Measurements from ENCODE around the gene TEC.
"Not testable (repeated sequence)": the region's sequence is repeated elsewhere in the genome, so short reads cannot be mapped to it uniquely, and the experiment has no call there.

Gene TEC

GRCh38 chr4:48203819-48204218, 65.8 kb downstream of the TEC start:
- FAIRE-seq: no peak

DNA sequence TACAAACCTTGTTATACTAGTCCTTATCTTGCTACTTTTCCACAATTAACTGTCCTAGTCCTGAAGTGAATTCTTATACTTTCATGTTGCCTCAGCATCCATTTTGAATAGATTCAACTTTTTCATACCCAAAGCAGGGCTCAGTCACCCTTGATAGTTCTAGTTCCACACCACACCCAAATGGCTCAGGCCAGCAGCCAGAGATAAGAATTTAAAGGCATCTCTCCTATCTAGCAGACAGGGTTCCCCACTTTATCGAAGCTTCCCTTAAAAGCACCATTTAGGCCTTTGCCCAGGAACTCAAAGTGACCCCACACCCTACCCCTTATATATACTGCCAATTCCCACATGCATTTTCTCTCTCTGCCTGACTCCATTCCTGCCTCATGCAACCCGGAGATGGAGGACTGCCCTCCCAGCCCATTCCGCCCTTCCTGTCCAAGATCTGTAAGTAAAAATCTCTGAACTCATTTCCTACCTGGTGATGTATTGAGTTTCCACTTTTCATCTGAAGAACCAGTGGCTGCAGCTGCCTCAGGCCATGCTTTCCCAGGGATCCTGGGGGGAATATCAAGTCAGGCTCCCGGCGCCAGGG, 71.9 kb downstream of the TEC start:
- FAIRE-seq (no peak), DNase-seq (ENCODE audit: insufficient read length, low spot score) (no peak)

More at GRCh38 chr4:48203819-48204218, 65.8 kb downstream of the TEC start:
- DNase-seq (ENCODE audit: insufficient read length, low spot score): no peak

DNA sequence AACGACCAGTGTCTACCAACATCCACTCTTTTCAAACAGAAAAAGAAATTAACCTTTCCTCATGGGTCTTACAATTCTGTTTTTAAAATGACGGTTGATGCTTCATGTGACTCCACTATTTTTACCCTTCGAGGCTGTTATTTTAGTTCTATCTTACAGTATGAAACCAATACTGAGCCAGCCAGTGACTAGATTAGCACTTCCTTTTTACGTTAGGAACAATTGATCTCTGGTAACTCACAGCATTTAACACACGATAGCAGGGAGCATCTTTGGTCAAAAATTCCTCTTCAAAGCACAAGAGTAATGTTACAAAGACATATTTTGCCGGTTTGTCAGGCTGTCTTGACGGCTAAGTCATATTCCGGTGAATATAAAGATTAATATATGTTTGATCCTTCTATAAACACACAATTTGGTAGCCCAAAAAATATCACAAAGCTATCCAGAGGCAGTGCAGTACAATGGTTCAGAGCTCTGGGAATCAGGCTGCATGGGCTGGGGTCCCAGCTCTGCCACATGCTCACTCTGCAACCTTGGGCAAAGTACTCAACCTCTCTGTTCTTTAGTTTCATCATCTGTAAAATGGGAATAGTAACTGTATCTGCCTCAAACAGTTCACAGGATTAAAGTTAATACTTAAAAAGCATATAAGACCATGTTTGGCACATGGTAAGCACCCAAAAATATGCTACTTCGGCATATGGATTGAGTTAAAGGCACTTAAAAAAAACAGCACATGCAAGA, 72.7 kb downstream of the TEC start:
- DNase-seq (ENCODE audit: insufficient read length, low spot score) (no peak), FAIRE-seq (no peak)

- FAIRE-seq (no peak), DNase-seq (ENCODE audit: insufficient read length, low spot score) (no peak)
Measured at GRCh38 chr4:48195853-48196252, 73.8 kb downstream of the TEC start.

- DNase-seq (ENCODE audit: insufficient read length, low spot score) (no peak), FAIRE-seq (no peak)
Measured at GRCh38 chr4:48195374-48195773, 74.3 kb downstream of the TEC start.

- FAIRE-seq (no peak), DNase-seq (ENCODE audit: insufficient read length, low spot score) (no peak)
Measured at GRCh38 chr4:48194971-48195370, 74.7 kb downstream of the TEC start.

- DNase-seq (ENCODE audit: insufficient read length, low spot score) (no peak), FAIRE-seq (no peak)
Measured at GRCh38 chr4:48193921-48194468, 75.6 kb downstream of the TEC start.

- no peak for FAIRE-seq
- DNase-seq (ENCODE audit: insufficient read length, low spot score): no peak
Measured at GRCh38 chr4:48193096-48193836, 76.4 kb downstream of the TEC start.

GRCh38 chr4:48191758-48192157, 77.9 kb downstream of the TEC start:
- DNase-seq (ENCODE audit: insufficient read length, low spot score) (no peak), FAIRE-seq (no peak)

DNA sequence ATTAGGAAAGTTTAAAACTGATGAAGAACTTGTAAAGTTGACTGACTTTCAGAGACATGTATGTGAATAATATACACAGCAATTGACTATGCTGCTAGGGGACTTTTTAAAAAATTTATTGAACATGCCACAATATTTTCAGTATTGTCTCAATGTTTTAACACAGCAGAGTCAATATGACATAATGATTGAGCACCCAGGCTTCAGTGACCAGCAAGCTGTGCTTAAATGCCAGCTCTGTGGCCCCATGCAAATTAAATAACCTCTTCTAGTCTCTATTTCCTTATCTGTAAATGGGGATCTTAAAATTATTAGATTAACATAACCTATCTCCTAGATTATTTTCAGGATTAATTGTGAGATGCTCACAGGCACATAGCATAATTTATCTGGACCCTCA, 78.8 kb downstream of the TEC start:
- no peak for DNase-seq (ENCODE audit: insufficient read length, low spot score)
- FAIRE-seq: no peak

DNA sequence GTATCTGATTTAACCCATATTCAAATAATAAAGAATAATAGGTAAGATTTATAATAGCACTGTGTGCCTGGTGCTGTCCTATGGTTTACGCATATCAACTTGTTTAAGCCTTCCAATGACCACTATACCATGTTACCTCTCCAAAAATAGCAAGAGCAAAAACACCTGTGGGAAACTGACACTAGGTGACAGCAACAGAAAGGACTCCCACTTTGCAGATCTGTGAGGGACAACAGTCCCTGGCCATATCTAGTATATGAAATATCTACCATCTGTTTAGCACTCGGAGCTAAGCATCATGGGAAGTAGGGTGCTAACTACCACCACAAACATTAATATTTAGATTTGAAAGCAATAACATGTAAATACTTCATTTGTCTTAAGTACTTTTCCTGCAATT, 79.9 kb downstream of the TEC start:
- DNase-seq (ENCODE audit: insufficient read length, low spot score) (no peak), FAIRE-seq (no peak)

DNA sequence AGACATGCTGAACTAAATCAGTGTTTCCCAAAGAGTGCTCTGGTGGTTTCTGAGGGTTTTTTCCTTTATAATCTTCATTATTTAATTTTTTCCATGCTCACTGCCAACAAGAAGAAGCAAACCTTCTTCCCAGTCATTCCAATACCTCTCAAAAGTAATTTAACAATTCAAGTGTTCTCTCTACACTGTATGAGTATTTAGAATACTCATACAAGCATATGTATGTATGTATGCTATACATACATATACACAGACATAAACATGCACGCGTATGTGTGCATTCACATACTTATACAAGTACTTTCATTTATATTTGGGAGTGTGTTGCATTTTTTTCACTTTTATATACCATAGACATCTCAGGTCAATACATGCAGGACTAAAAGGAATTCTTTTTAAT, 81.2 kb downstream of the TEC start:
- DNase-seq (ENCODE audit: insufficient read length, low spot score): no peak
- FAIRE-seq: no peak

DNA sequence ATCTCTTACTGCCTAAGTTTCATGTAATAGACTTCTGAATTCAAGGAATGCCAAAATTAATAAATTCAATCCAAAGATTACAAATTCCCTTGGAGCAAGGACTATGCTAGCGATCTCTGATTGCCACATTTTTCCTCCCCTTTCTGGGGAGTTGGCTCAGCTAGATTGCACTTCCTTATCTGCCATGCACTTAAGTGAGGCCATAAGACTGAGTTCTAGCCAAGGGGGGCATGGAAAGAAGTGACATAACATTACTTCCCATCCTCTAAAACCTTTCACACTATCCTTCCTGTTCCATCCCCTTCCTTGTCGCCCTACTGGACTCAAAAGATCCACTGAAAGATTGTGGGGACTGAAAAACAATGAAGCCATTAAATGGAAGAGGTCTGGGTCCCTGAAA, 81.8 kb downstream of the TEC start:
- no peak for DNase-seq (ENCODE audit: insufficient read length, low spot score)
- FAIRE-seq: no peak

DNA sequence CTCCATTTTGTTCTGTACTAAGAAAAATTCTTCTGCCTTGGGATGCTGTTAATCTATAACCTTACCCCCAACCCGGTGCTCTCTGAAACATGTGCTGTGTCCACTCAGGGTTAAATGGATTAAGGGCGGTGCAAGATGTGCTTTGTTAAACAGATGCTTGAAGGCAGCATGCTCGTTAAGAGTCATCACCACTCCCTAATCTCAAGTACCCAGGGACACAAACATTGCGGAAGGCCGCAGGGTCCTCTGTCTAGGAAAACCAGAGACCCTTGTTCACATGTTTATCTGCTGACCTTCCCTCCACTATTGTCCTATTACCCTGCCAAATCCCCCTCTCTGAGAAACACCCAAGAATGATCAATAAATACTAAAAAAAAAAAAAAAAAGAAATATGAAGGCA, 82.6 kb downstream of the TEC start:
- DNase-seq (ENCODE audit: insufficient read length, low spot score); FAIRE-seq: not testable (repeated sequence)

DNA sequence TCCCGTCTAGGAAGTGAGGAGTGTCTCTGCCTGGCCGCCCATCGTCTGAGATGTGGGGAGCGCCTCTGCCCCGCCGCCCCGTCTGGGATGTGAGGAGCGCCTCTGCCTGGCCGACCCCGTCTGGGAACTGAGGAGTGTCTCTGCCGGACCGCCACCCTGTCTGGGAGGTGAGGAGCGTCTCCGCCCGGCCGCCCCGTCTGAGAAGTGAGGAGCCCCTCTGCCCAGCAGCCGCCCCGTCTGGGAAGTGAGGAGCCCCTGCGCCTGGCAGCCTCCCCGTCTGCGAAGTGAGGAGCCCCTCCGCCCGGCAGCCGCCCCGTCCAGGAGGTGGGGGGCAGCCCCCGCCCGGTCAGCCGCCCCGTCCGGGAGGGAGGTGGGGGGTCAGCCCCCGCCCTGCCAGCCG, 83.2 kb downstream of the TEC start:
- not testable (repeated sequence) for DNase-seq (ENCODE audit: insufficient read length, low spot score); FAIRE-seq

- no peak for FAIRE-seq
Measured at GRCh38 chr4:48184882-48185281, 84.8 kb downstream of the TEC start.

DNA sequence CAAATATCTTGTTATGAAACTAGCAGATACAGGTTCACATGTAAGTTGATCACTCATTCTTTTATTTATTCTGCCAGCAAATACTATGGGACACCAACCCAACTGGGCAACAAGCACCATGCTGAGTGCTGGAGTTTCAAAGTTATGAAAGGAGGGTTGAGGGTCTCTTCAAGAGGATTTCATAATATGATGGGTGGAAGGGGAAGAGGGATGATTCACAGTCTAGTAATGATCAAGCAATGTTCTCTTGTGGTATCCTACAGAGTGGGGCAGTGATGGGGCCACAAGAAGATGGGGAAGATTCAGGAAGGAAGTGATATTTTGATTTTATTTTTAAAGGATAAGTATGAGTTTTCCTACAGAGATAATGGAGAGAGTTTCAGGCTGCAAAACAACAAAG, 89.4 kb downstream of the TEC start:
- FAIRE-seq (no peak), DNase-seq (ENCODE audit: insufficient read length, low spot score) (no peak)

More at GRCh38 chr4:48184882-48185281, 84.8 kb downstream of the TEC start:
- DNase-seq (ENCODE audit: insufficient read length, low spot score): no peak

- FAIRE-seq (no peak), DNase-seq (ENCODE audit: insufficient read length, low spot score) (no peak)
Measured at GRCh38 chr4:48178931-48179330, 90.7 kb downstream of the TEC start.

DNA sequence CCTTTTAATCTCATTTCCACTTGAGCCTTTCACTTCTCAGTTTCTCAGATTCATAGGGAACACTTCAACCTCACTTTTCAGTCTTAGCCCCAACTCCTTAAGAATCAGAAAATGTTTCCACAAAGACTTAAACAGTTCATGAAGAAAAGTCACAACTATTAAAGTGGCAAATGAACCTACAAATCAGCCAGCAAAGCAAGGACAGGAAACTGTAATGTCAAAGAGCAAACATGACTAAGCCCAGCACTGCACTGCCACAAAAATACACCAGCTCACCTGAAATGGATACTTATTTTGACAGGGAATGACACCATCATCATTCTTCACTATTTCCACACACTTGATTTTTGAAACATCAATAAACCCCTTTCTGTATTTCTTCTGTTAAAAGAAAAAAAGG, 93.8 kb downstream of the TEC start:
- peak; percentile 4 for DNase-seq (ENCODE audit: insufficient read length, low spot score)
- FAIRE-seq: no peak

DNA sequence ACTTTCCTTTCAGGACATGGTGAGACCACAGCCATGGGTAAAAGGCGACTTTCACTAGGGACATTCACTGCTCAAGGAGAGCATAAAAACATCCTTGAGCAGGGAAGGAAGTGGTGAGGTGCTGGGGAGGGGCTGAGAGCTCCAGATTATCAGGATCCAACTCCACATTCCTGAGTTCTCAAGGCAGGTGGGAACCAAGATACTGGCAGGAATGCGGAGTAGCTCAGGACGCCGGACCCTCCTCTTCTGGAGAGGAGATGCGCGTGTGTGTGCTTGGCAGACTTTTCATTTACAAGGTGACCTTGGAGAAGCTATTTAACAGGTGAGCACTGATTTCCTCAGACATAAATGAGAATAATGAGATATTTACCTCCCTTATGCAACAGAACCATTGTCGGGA, 94.3 kb downstream of the TEC start:
- FAIRE-seq (no peak), DNase-seq (ENCODE audit: insufficient read length, low spot score) (no peak)
